Calu3 (cell line): Measurements from ENCODE around the gene KRT80. TPM values are rescaled to one million over a fixed set of nuclear protein-coding genes. Genes with fewer than 3 reads are reported as not detected.

Source experiments
- BruUV-seq: library from RNA; stranded (reverse); fragments of 400-500 nt; replicated peaks from 2 replicates; lab custom pipeline; 2021; lab: Mats Ljungman, UMichigan
- CTCF ChIA-PET: fragments of 300-600 bp; sonication (Branson Sonifier 250); formaldehyde crosslinking; loops from one replicate; lab custom pipeline; 2022; ENCODE audit warnings: antibody characterized with exemption; lab: Charles Lee
- DNase-seq: peaks from one replicate; pipeline ENCODE4 v3.0.0; 2022
- H3K27ac Mint-ChIP-seq: one replicate; pipeline ENCODE4 v1.8.0; 2022; ENCODE audit warnings: mixed read lengths; ENCODE audit not compliant: unreplicated experiment
- H3K27me3 Mint-ChIP-seq: one replicate; pipeline ENCODE4 v1.8.0; 2022; ENCODE audit warnings: mixed read lengths; ENCODE audit not compliant: unreplicated experiment
- H3K36me3 Mint-ChIP-seq: one replicate; pipeline ENCODE4 v1.8.0; 2022; ENCODE audit warnings: mild to moderate bottlenecking, moderate library complexity, mixed read lengths; ENCODE audit not compliant: insufficient read depth, unreplicated experiment
- H3K4me1 Mint-ChIP-seq: one replicate; pipeline ENCODE4 v1.8.0; 2022; ENCODE audit warnings: mild to moderate bottlenecking, low read depth, mixed read lengths; ENCODE audit not compliant: unreplicated experiment
- H3K4me3 Mint-ChIP-seq: one replicate; pipeline ENCODE4 v1.8.0; 2022; ENCODE audit warnings: mild to moderate bottlenecking, low read depth, moderate library complexity, mixed read lengths; ENCODE audit not compliant: unreplicated experiment
- H3K9me3 Mint-ChIP-seq: one replicate; pipeline ENCODE4 v1.8.0; 2022; ENCODE audit warnings: low read depth, mixed read lengths; ENCODE audit not compliant: unreplicated experiment
- CTCF ChIP-seq: fragments of 200-600 bp; IDR thresholded peaks from one replicate; pipeline ENCODE4 v1.8.0; 2022; ENCODE audit warnings: antibody characterized with exemption; ENCODE audit not compliant: unreplicated experiment
- intact Hi-C: fragments of 100-400 bp; cut with micrococcal nuclease; formaldehyde crosslinking; loops from one replicate; pipeline ENCODE4 v1.10.0; 2022; ENCODE audit not compliant: unreplicated experiment
- total RNA-seq: library from RNA; stranded (reverse); gene quantifications from 2 replicates; pipeline ENCODE4 v1.2.3, GENCODE V29; 2022

KRT80 gene
- total RNA-seq, 1 experiment from 2014 or later, result 45.5 TPM

- intact Hi-C loops, result no loop called here
- peaks cover 63% of the 10 kb centered on the region for H3K36me3 Mint-ChIP-seq
- no peaks in the 10 kb centered on the region for H3K4me1 Mint-ChIP-seq
- TF ChIP-seq CTCF, result no peak
- CTCF ChIA-PET, result no interaction called here
- BruUV-seq, result no TSS peak
- no peaks in the 10 kb centered on the region for H3K9me3 Mint-ChIP-seq
- H3K4me3 Mint-ChIP-seq, result no peak overlapping the region
- no peak for DNase-seq
- no peaks in the 10 kb centered on the region for H3K27me3 Mint-ChIP-seq
- H3K27ac Mint-ChIP-seq, result no peak overlapping the region
Observed at GRCh38 chr12:52178443-52178842, 13.4 kb downstream of the KRT80 start.

DNA sequence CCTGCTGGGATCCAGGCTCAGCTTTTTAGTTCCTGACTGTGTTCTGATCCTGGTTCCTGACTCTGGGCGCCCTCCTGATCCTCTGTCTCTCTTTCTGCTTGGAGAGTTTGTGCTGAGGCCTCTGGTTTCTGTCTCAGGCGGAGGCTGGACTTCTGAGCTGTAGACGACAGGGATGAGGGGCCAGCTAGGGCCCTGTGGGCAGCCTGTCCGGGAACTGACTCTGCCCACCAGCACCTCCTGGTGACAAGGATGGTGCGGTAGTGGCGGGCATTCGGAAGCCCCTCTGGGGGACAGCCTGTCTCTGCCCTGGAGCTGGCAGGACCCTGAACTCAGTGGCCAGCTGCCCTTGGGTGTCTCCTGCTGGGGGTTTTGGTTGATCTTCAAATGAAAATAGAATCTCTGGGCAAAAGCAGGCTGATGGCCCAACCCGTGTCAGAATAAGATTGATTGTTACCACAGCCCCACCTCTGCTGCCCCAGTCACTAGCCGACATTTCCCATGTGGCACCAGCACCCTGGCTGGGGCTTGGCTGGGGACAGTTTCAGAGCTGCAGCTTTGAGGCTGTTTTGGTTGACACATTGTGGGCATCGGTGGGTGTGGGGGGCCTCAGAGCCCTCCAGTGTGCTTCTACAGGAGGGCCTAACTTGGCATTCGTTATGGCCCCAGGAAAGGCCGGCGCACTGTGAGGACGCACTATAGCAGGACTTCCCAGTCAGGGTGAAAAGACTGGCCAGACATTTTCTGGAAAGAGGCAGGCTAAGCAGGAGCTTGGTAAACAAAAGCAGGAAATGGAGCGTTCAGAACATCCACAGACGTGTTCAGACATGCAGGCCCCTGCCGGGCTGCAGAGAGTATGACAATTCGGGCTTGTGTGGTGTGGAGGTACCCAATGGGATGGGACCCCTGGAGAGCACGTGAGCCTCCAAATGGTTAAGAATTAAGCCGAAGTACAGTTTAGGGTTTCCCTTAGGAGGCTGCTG, 16.2 kb downstream of the KRT80 start:
- no TSS peak for BruUV-seq
- H3K27ac Mint-ChIP-seq, result peak overlapping the region; percentile 24
- H3K4me1 Mint-ChIP-seq, result peaks cover under 1% of the 10 kb centered on the region
- intact Hi-C loops, result no loop called here
- no peak for DNase-seq
- no peaks in the 10 kb centered on the region for H3K9me3 Mint-ChIP-seq
- H3K36me3 Mint-ChIP-seq, result peaks cover 60% of the 10 kb centered on the region
- no peaks in the 10 kb centered on the region for H3K27me3 Mint-ChIP-seq
- no peak for TF ChIP-seq CTCF
- CTCF ChIA-PET, result no interaction called here
- H3K4me3 Mint-ChIP-seq, result no peak overlapping the region

GRCh38 chr12:52173526-52173925, 18.3 kb downstream of the KRT80 start:
- H3K9me3 Mint-ChIP-seq, result no peaks in the 10 kb centered on the region
- CTCF ChIA-PET, result no interaction called here
- TF ChIP-seq CTCF, result no peak
- H3K27ac Mint-ChIP-seq, result peak overlapping the region; percentile 54
- peaks cover 22% of the 10 kb centered on the region for H3K4me1 Mint-ChIP-seq
- peaks cover 61% of the 10 kb centered on the region for H3K36me3 Mint-ChIP-seq
- no peak overlapping the region for H3K4me3 Mint-ChIP-seq
- no peak for DNase-seq
- intact Hi-C loops, result no loop called here
- BruUV-seq, result no TSS peak
- H3K27me3 Mint-ChIP-seq, result no peaks in the 10 kb centered on the region

GRCh38 chr12:52172956-52173355, 18.9 kb downstream of the KRT80 start:
- CTCF ChIA-PET, result no interaction called here
- H3K36me3 Mint-ChIP-seq, result peaks cover 56% of the 10 kb centered on the region
- DNase-seq, result no peak
- intact Hi-C loops, result no loop called here
- TF ChIP-seq CTCF, result no peak
- peak overlapping the region; percentile 54 for H3K27ac Mint-ChIP-seq
- BruUV-seq, result no TSS peak
- no peak overlapping the region for H3K4me3 Mint-ChIP-seq
- H3K27me3 Mint-ChIP-seq, result no peaks in the 10 kb centered on the region
- peaks cover 27% of the 10 kb centered on the region for H3K4me1 Mint-ChIP-seq
- H3K9me3 Mint-ChIP-seq, result no peaks in the 10 kb centered on the region
